HL-60/S4 treated with retinoic acid at 250 ng/mL for 4 days and 3 days (cell line): ENCODE measurements around the gene FCMR.

Experiments
- in situ Hi-C: fragments of 300-500 bp; cut with MboI; formaldehyde crosslinking; loops from 2 replicates; pipeline ENCODE4 v1.7.0; 2022; ENCODE audit warnings: low sequenced_read_pairs

Gene FCMR

DNA sequence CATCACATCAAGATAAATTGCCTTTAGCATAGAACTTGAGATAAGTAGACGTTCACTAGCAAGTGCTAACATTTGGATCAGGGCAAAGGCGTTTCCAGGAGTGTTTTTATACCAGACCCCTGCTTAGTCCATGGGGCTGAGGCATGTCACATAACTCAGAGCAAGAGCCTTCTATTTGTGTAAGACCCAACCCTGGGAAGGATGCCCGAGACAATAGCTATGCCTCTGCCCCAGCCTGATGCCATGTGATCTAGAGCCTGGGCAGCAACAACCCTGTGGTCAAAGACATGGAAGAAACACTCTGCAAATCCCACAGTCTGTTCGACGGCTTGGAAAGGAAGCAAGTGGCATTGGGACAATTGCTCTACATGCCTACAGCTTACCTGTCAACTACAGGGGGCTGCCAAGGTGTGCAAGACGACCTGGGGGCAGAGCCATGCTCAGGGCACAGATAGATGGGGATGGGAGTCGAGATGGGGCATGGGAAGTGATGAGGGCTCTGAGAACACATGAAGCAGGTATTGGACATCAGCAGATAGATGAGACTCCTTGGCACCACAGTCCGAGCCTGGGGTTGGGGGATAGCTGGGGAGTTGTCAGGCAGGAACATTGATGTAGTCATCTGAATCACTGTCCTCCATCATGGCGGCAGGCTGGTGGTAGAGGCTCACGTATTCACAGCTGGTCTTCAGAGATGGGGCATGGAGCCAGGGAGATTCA, 17.2 kb downstream of the FCMR start:
- in situ Hi-C loops: loop anchor here (25.0 kb wide), 1 partner anchor 267 kb away; the partner anchor contains the start of gene DYRK3

DNA sequence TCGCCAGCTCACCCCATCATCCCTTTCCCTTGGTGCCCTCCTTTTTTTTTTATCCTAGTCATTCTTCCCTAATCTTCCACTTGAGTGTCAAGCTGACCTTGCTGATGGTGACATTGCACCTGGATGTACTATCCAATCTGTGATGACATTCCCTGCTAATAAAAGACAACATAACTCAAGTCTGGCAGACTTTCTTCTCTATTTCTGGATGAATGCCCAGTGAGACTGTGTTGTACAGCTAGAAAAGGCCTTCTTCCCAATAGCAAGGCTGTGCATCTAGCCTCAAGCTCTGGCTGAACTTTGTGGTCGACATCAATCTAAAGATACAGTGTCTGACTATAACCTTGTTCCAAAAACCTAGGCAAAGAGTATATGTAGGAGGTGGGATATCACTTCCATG, 18.1 kb downstream of the FCMR start:
- in situ Hi-C loops: loop anchor here (25.0 kb wide), 1 partner anchor 266 kb away; the partner anchor contains the start of gene DYRK3

DNA sequence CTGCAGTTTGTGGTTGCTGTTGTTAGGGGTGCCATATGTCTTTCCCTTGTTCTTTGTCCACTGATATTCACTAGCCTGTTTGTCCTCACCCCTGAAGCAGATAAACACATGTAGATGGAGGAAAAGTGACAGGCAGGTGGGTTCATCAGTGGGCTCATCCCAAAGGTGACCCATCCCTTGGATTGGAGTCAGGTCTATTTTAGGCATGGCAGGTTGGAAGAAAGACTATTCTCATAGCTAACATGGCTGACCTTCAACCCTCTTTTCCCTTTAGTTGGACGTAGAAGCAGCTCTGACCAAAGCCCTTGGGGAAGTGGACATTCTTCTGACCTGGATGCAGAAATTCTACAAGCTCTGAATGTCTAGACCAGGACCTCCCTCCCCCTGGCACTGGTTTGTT, 19.0 kb downstream of the FCMR start:
- in situ Hi-C loops: loop anchor here (25.0 kb wide), 1 partner anchor 265 kb away; the partner anchor contains the start of gene DYRK3

DNA sequence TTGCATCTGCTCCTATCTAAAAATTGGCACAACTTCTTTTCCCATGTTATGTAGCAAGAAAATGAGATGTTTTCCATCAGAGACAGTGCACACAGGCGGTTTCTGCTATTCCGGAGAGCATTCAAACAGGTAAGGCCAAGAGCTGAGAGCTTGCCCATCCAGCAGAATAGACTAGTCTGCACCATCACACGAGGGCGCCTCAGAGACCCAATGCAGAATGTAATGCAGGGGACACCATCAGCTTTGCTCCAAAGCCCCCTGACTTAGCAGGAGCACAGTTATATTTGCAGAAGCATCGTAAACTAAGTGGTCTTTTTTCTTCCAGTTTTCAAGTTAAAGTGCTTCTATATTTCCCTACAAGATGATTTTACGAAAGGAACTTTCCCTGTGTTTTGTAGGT, 19.8 kb downstream of the FCMR start:
- in situ Hi-C loops: loop anchor here (25.0 kb wide), 1 partner anchor 265 kb away; the partner anchor contains the start of gene DYRK3

DNA sequence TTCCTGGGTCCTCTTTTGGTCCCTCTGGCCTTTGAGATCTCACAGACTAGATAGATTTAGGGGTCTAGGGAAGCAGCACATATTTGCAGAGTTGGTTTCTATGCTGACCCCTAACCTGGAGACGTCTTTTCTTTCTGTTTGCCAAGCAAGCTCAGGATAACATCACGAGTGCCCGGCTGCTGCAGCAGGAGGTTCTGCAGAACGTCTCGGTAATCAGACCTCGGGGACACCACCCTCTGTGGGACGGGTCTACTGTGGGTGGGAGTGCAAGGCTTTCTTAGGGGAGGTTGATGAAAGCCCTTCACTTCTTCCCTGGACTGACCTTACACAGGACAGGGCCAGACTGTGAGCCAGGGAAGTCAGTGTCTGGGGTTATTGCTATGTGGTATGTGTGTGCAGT, 21.6 kb downstream of the FCMR start:
- in situ Hi-C loops: loop anchor here (25.0 kb wide), 1 partner anchor 263 kb away; the partner anchor contains the start of gene DYRK3

DNA sequence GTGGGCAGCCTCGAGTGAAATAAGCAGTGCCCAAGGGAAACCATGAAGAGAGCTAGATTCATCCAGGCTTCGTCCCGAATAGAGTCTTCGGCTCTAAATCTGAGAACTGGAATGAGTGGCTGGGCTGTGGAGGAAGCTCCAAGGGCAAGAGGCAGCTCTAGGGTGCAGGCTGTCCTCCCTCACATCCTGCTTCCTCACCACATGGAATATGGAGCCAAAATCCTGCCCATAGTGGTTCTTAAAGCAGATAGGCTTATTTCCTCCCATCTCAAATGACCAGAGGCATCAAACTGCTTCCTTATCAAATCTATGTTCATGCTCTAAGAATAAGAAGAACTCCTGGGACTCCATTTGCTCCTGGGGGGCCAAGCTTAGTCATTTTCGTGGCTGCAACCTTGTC, 22.0 kb downstream of the FCMR start:
- in situ Hi-C loops: loop anchor here (25.0 kb wide), 1 partner anchor 262 kb away; the partner anchor contains the start of gene DYRK3

DNA sequence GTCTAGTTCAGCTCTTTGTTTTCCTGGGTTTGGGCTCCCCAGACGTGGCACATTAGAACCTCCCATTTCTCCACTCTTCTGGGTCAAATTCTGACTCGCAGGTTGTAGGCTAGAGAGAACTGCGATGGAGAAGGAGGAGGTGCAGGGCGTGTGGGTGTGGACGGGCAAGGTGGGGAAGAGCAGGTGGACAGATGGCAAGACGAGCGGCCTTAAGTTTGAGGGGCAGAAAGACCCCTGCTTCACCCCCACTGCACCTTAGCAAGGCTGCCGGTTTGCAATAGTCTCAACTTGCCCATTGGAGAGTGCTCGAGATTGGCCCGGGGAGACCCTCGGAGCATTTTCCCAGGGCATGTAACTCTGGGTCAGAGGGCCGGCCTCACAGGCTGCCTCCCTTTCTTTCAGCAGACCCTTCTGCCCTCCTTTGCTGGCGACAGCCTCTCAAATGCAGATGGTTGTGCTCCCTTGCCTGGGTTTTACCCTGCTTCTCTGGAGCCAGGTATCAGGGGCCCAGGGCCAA, 22.8 kb downstream of the FCMR start:
- in situ Hi-C loops: no loop called here

DNA sequence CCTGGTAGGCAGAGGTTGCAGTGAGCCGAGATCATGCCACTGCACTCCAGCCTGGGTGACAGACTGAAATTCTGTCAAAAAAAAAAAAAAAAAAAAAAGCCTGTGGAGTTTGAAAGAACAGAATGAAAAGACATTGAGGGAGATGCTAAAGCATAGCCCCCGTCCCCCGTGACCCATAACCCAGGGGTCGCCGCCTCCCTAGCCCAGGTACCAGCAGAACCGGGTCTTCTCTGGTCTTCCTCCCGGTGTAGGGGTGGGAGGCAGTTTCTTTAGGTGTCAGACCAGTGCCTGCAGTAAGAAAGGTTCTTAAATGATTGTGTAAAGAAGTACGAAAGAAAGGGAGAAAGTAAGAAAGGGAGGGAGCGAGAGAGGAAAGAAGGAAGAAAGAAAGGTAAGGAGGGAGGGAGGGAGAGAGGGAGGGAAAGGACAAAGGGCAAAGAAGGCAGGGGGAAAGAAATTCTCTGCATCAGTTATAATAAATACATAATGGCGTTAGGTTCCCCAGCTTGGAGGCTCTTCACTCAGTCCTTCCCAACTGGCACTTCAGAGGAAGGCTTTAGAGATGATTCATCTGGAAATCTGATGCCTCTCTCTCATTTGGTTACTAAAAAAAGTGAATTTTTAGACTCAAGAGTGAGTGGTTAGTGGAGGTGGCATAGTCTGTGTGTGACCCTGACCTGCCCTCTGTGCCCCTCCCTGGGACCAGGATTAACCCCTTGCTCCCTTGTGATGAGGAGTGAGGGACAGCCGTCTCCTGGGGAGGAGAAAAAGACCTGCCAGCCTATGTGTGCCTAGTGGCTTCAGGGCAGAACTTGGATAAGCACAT, 23.4 kb downstream of the FCMR start:
- in situ Hi-C loops: no loop called here

DNA sequence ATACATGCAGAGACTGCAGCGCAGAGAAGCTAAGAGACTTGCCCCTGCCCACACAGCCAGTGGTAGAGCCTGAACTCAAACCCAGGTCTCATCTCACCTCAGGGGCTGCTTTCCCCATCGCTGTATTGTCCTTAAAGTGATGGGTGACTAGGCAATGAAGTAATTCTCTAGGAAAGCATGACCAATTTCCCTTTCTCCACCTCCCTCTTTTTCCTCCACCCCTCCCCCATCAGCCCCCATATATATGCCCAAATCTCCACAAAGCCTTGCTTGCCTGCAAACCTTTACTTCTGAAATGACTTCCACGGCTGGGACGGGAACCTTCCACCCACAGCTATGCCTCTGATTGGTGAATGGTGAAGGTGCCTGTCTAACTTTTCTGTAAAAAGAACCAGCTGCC, 24.6 kb downstream of the FCMR start, which contains the start of gene IL24:
Gene IL24, plus strand, starts transcription at position 269 of the 400 bp plus-strand sequence. CDS start 390 bp downstream, outside the sequence.
- in situ Hi-C loops: no loop called here

DNA sequence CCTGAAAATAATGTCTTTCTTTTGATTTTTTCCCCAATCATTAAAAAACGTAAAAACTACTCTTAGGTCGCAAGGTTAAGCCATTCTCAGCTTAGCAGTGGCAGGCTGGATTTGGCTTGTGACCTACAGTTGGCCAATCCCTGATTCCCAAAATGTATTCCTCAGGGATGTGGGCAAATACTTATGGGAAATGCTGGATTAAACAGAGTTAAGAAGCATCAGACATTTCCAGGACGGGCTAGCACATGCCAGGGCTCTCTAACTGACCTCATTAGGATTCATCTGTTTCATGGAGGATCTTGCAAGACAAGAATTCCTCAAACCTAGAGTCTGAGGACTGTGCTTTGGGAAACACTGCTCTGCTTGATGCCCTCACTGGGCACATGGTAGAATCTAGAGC, 25.5 kb downstream of the FCMR start:
- in situ Hi-C loops: no loop called here

DNA sequence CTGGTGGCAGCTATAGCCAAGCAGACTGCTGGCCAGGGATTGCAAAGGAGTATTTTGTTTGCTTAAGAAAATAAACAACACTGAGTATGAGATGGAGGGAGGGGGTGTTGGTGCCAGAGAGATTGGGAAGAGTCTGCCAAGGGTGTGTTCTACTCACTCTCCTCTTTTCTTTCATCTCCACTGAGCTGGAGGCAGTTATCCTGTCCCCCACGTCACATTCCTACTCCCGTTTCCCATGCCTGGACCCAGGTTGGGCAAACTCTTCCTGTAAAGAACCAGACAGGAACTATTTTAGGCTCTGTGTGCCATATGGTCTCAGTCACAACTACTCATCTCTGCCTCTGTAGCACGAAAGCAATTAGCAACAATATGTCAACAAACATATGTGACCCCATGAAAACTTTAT, 25.9 kb downstream of the FCMR start:
- in situ Hi-C loops: no loop called here

DNA sequence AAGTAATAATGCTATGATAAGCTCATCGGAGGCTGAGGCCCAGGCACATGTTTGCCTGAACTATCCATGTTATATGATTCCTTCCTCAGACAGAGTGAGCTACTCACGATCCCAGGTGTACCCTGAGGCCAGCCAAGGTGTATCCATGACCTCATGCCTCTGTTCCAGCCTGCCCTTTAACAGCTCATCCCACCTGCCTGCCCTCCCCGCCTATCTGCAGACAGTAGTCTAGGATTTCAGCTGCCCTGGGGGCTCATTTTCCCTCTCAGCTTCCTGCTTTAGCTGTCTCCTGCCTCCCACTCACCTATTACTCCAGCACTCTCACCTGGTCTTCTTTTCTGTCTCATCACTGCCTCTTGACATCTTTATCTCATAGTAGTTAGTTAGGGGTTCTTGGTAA, 26.4 kb downstream of the FCMR start:
- in situ Hi-C loops: no loop called here

DNA sequence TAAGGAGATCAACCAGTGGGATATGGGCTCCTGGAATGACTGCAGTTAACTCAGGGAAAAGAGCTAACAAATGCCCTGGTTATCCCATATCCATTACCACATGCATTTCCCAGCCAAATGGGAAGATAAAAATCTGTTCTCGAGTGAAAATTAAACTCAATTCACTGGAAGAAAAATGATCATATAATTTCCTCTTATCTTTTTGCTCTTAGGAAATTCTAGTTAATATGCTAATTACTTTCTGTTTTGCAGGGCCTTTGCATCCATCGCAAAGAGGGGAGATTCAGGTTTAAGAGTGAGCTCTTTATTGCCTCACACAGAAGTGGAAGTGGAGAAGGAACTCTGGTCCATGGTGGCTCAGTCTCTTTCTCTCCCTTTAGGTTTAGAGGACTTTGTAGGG, 28.4 kb downstream of the FCMR start:
- in situ Hi-C loops: no loop called here

DNA sequence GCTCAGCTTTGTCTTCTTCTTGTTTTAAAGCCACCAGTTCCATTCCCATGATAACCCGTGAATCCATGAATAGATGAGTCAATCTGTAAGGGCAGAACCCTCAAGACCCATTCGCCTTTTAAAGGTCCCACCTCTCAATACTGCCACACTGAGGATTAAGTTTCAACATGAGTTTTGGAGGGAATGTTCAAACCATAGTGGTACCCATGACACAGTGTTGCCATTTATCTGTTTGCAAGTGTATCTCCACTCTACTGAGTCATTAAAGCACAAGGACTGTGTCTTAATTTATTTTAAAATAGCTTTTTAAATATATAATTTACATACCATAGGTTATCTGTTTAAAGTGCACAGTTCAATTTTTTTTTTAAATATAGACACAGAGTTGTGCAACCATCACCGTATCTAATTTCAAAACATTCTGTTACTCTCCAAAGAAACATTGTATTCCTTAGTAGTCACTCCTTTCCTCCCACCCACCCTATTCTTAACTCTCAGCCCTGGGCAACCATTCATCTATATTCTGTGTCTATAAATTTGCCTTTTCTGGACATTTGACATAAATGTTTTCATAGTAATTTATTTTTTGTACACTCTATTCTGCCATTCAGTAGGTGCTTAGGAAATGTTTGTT, 29.3 kb downstream of the FCMR start:
- in situ Hi-C loops: no loop called here

DNA sequence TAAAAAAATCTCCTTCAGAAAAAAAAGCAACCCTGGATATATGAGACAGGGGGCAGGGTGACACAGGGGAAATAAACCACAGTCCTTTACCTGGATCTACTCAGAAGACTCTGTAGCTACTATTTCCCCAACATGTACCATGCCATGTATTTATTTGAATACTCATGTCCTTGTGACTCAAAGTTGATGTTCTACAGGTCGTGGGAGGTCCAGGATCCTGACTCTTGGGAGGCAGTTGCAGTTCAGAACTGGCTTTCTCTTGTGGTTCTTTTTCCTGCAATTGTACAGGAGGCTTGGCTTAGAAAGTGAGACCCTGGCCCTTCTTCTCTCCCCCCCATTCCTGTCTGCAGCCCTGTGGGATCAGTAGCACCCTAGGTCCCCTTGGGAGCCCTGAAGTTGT, 30.3 kb downstream of the FCMR start:
- in situ Hi-C loops: no loop called here

DNA sequence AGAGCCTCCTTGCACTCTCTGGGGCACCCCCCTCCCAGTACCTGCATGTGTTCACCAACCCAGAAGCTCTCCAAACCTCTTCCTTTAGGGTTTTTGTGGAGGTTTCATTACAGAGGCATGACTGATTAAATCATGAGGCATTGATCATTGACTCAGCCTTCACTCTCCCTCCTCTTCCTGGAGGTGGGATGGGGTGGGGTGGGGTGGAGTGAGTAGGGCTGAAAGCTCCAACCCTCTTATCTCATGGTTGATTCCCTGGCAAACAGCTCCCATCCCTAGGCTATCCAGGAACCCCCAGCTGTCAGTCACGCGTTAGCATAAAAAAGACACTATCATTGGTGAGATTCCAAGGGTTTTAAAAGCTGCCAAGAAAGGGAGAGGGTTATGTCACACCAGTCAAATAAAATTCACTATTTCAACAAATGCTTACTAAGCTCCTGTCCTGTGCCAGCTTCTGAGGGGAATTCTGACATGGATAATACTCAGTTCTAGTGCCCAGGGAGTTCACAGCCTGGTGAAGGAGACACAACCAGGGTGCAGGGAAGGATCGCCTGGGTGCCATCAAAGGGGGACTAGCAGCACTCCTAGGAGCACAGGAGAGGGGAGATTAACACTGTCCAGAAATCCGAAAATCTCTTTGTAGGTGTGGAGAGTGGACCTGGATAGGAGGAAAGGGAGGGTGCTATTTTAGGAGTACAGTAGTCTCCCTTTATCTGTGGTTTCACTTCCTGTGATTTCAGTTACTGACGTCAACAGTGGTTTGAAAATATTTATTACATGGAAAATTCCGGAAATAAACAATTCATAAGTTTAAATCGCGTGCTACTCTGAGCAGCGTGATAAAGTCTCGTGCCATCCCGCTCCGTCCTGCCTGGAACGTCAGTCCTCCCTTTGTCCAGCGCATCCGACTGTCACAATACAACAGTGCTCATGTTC, 31.3 kb downstream of the FCMR start:
- in situ Hi-C loops: no loop called here

DNA sequence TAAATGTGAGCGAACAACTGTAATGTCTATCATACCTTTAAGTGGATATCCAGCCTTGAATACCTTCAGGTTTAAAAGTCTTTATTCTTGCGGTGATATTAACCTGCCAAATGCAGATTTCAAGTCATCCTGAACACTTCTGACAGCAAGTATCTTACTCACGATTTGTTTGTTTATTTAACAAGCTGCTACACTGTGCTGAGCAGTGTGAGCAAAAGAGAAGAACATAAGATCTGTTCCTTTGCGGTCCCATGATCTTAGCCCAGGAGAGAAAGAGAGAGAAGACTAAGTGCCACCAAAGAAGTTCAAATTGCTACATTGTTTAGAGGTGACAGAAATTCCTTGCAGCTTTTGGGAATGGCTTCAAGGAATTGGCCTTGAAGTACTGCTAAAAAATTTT, 34.0 kb downstream of the FCMR start:
- in situ Hi-C loops: no loop called here

DNA sequence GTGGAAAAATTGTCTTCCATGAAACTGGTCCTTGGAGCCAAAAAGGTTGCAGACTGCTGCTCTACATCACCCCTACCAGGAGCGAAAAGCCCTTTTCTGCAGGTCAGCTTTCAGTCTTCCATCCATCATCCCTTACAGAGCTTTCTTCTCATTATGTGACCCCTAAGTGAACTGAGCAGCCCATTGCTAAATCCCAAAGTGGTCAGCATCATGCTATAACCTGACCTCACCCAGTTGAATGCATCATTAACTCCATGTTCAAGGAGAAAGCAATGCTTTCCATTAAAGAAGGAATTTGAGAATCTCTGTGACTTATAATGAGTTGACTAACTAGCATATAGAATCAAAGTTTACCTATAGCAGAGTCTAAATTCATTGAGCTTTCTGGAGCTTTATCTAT, 34.9 kb downstream of the FCMR start:
- in situ Hi-C loops: no loop called here

DNA sequence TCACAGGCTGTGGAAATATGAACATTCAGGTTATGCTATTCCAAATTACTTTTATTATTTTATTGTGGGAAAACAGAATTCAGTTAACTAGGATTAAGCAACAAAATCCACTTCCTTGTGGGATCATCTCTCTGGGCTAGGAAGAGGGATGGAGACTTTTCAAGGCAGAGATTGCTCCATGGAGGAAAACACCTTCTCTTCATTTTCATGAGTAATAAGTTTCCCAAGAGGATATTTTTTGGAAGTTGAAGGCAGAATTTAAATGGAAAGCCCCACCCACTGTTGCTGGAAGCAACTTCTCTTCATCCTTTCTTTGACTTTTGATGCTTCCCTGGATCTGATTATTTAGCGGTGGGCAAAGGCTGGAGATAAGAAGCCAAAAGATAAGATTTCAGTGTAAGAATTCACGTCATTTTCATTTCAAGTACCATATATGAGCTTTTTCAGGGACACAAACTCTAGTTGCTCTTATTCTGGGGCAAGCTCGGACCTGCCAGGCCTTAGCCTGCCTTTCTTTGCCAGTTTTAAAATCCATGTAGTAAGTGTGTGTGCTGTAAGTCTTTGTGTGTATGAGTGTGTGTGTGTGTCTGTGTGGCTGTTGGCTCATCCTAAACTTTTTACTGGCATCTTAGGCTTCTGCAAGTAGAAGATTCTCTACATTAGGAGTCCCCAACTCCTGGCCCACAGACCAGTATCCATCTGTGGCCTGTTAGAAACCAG, 36.2 kb downstream of the FCMR start:
- in situ Hi-C loops: no loop called here
